H1 (cell line): Measurements from ENCODE around the gene SNURF. TPM values are rescaled to one million over a fixed set of nuclear protein-coding genes. Genes with fewer than 3 reads are reported as not detected.
A peak's percentile ranks its signal among the peaks of the same experiment; 100 is the strongest.

Source experiments
- CTCF ChIA-PET: fragments of 300-600 bp; sonication (Branson Sonifier 250); formaldehyde crosslinking; loops from one replicate; lab custom pipeline; 2021; ENCODE audit not compliant: partially characterized antibody; lab: Charles Lee
- POLR2A ChIA-PET: fragments of 300-600 bp; sonication (Branson Sonifier 250); formaldehyde crosslinking; loops from one replicate; lab custom pipeline; 2021; ENCODE audit warnings: inconsistent platforms; ENCODE audit not compliant: partially characterized antibody; lab: Charles Lee
- DNase-seq, 2 experiments: peaks; one replicate each; pipeline versions ENCODE4 v3.0.0 to v3.0.0-alpha.2; 2010 to 2022; ENCODE audit warnings: low spot score in 2 of 2, low read depth in 1 of 2, mixed read lengths in 1 of 2
- FAIRE-seq: peaks from 2 replicates; lab custom pipeline; 2011; peaks lifted over from hg19 to GRCh38; lab: Jason Lieb, UNC
- H2AFZ ChIP-seq: 2 replicates; pipeline ENCODE4 v1.8.1; 2012; ENCODE audit warnings: low read length, inconsistent platforms
- H2AK5ac ChIP-seq: 2 replicates; pipeline ENCODE4 v1.6.1; 2013; ENCODE audit warnings: low read depth, low read length
- H2BK120ac ChIP-seq: replicated peaks from 2 replicates; pipeline ENCODE3; 2013; ENCODE audit warnings: low read depth, low read length, inconsistent platforms
- H2BK12ac ChIP-seq: 2 replicates; pipeline ENCODE4 v1.6.1; 2013; ENCODE audit warnings: low read depth, low read length
- H2BK15ac ChIP-seq: 2 replicates; pipeline ENCODE4 v1.6.1; 2013; ENCODE audit warnings: low read length
- H2BK20ac ChIP-seq: 2 replicates; pipeline ENCODE4 v1.6.1; 2013; ENCODE audit warnings: low read length
- H2BK5ac ChIP-seq: 2 replicates; pipeline ENCODE4 v1.6.1; 2013; ENCODE audit warnings: low read depth, low read length
- H3K14ac ChIP-seq: 2 replicates; pipeline ENCODE4 v1.6.1; 2013; ENCODE audit warnings: inconsistent platforms; ENCODE audit not compliant: insufficient read length
- H3K18ac ChIP-seq: 2 replicates; pipeline ENCODE4 v1.6.1; 2013; ENCODE audit warnings: low read length; ENCODE audit errors: extremely low read depth
- H3K23ac ChIP-seq: 2 replicates; pipeline ENCODE4 v1.6.1; 2013; ENCODE audit warnings: inconsistent platforms; ENCODE audit not compliant: insufficient read length
- H3K23me2 ChIP-seq: 2 replicates; pipeline ENCODE4 v1.6.1; 2013; ENCODE audit warnings: low read depth, low read length
- H3K27ac ChIP-seq: 2 replicates; pipeline ENCODE4 v1.6.1; 2011; ENCODE audit warnings: low read depth, low read length, inconsistent platforms
- H3K27me3 ChIP-seq, 4 experiments: replicated peaks in 1 of 4; 1 replicate in 1 of 4; 2 replicates in 3 of 4; pipeline versions ENCODE4 v1.6.1 to v1.8.1; 2011 to 2013; ENCODE audit warnings: low read length in 3 of 4, mild to moderate bottlenecking in 3 of 4, inconsistent platforms in 2 of 4, mixed read lengths in 2 of 4, moderate library complexity in 1 of 4; ENCODE audit not compliant: control insufficient read depth in 3 of 4, insufficient read depth in 3 of 4; ENCODE audit errors: extremely low read depth in 1 of 4
- H3K36me3 ChIP-seq, 4 experiments: 2 replicates each; pipeline versions ENCODE4 v1.6.1 to v1.8.1; 2011 to 2013; ENCODE audit warnings: mild to moderate bottlenecking in 4 of 4, low read length in 3 of 4, moderate library complexity in 2 of 4, control low read depth in 1 of 4, inconsistent platforms in 1 of 4; ENCODE audit not compliant: insufficient read depth in 4 of 4, control insufficient read depth in 2 of 4
- H3K4ac ChIP-seq: replicated peaks from 2 replicates; pipeline ENCODE3; 2013; ENCODE audit warnings: low read length, low read depth, mixed read lengths, inconsistent platforms; ENCODE audit not compliant: insufficient read length
- H3K4me1 ChIP-seq, 4 experiments: replicated peaks in 1 of 4; 1 replicate in 1 of 4; 2 replicates in 3 of 4; pipeline versions ENCODE4 v1.6.1 to v1.8.1; 2011 to 2013; ENCODE audit warnings: low read length in 3 of 4, inconsistent platforms in 2 of 4, mixed read lengths in 1 of 4; ENCODE audit not compliant: insufficient read depth in 4 of 4, control insufficient read depth in 3 of 4
- H3K4me2 ChIP-seq, 2 experiments: 2 replicates each; pipeline versions ENCODE4 v1.6.1 to v1.8.1; 2011 to 2013; ENCODE audit warnings: low read depth in 2 of 2, low read length in 2 of 2, control low read depth in 1 of 2, inconsistent platforms in 1 of 2, mild to moderate bottlenecking in 1 of 2; ENCODE audit not compliant: insufficient read depth in 1 of 2
- H3K4me3 ChIP-seq, 4 experiments: fragments of 200-600, 300-600 bp in 1 of 4; sonication (generic), shearing (Covaris generic), sonication (Bioruptor Twin) in 1 of 4; 2 replicates each; pipeline versions ENCODE4 v1.5.1 to v1.8.1; 2011 to 2016; ENCODE audit warnings: low read length in 4 of 4, low read depth in 3 of 4, control low read depth in 2 of 4, inconsistent platforms in 2 of 4, mild to moderate bottlenecking in 2 of 4, mixed read lengths in 1 of 4, moderate library complexity in 1 of 4; ENCODE audit not compliant: insufficient read depth in 2 of 4; ENCODE audit errors: extremely low read depth in 1 of 4
- H3K56ac ChIP-seq: replicated peaks from 2 replicates; pipeline ENCODE3; 2013; ENCODE audit warnings: low read depth, mild to moderate bottlenecking, mixed read lengths, low read length, inconsistent platforms; ENCODE audit not compliant: insufficient read length
- H3K79me1 ChIP-seq: 2 replicates; pipeline ENCODE4 v1.6.1; 2013; ENCODE audit warnings: low read depth, low read length, control low read depth
- H3K79me2 ChIP-seq, 2 experiments: 2 replicates each; pipeline versions ENCODE4 v1.6.1 to v1.8.1; 2012 to 2013; ENCODE audit warnings: low read length in 2 of 2, mild to moderate bottlenecking in 2 of 2, inconsistent platforms in 1 of 2; ENCODE audit not compliant: insufficient read depth in 2 of 2, control insufficient read depth in 1 of 2
- H3K9ac ChIP-seq, 4 experiments: replicated peaks in 1 of 4; 1 replicate in 1 of 4; 2 replicates in 3 of 4; pipeline versions ENCODE4 v1.6.1 to v1.8.1; 2011 to 2013; ENCODE audit warnings: low read depth in 3 of 4, low read length in 3 of 4, control low read depth in 2 of 4, mild to moderate bottlenecking in 2 of 4, moderate library complexity in 2 of 4, inconsistent platforms in 1 of 4; ENCODE audit errors: extremely low read depth in 1 of 4
- H3K9me3 ChIP-seq, 2 experiments: 2 replicates each; pipeline versions ENCODE4 v1.6.1 to v1.8.1; 2012 to 2013; ENCODE audit warnings: mild to moderate bottlenecking in 2 of 2, moderate library complexity in 2 of 2, control low read depth in 1 of 2, inconsistent platforms in 1 of 2, low read depth in 1 of 2, low read length in 1 of 2, mixed read lengths in 1 of 2; ENCODE audit not compliant: insufficient read depth in 2 of 2
- H4K20me1 ChIP-seq, 2 experiments: replicated peaks in 1 of 2; 2 replicates each; pipeline versions ENCODE3 to v1.8.1; 2011 to 2013; ENCODE audit warnings: inconsistent platforms in 2 of 2, low read length in 2 of 2, mild to moderate bottlenecking in 1 of 2; ENCODE audit not compliant: insufficient read depth in 2 of 2, control insufficient read depth in 1 of 2
- H4K5ac ChIP-seq: 2 replicates; pipeline ENCODE4 v1.6.1; 2013; ENCODE audit warnings: low read length, low read depth, mixed read lengths, inconsistent platforms; ENCODE audit not compliant: insufficient read length
- H4K8ac ChIP-seq: 2 replicates; pipeline ENCODE4 v1.8.0; 2013; ENCODE audit warnings: mild to moderate bottlenecking, moderate library complexity, low read length, inconsistent platforms; ENCODE audit not compliant: insufficient read depth; ENCODE audit errors: extremely low read depth
- H4K91ac ChIP-seq: replicated peaks from 2 replicates; pipeline ENCODE3; 2013; ENCODE audit warnings: low read length, mixed read lengths, inconsistent platforms; ENCODE audit not compliant: insufficient read length
- CTCF ChIP-seq, 3 experiments: IDR thresholded peaks; 1 replicate in 2 of 3; 2 replicates in 1 of 3; pipeline versions ENCODE4 v1.5.1 to v1.6.1; 2011; ENCODE audit warnings: low read length in 3 of 3, mild to moderate bottlenecking in 3 of 3, inconsistent platforms in 2 of 3, low read depth in 1 of 3, moderate library complexity in 1 of 3; ENCODE audit not compliant: insufficient read depth in 1 of 3; ENCODE audit errors: control extremely low read depth in 1 of 3
- KDM5A ChIP-seq: fragments of 200-600 bp; IDR thresholded peaks from 2 replicates; pipeline ENCODE4 v1.7.1; 2012; ENCODE audit warnings: mild to moderate bottlenecking, low read length, inconsistent platforms, mixed read lengths
- POLR2A ChIP-seq, 2 experiments: IDR thresholded peaks; 1 replicate in 1 of 2; 2 replicates in 1 of 2; pipeline ENCODE4 v1.6.1; 2011; ENCODE audit warnings: low read depth in 2 of 2, low read length in 2 of 2, mild to moderate bottlenecking in 2 of 2; ENCODE audit errors: control extremely low read depth in 1 of 2
- POU5F1 ChIP-seq: IDR thresholded peaks from 2 replicates; pipeline ENCODE4 v1.6.1; 2011; ENCODE audit warnings: low read depth, mild to moderate bottlenecking, low read length, moderate library complexity
- SIX5 ChIP-seq: IDR thresholded peaks from 2 replicates; pipeline ENCODE4 v1.6.1; 2011; ENCODE audit warnings: mild to moderate bottlenecking, low read depth, low read length
- TAF1 ChIP-seq: IDR thresholded peaks from 2 replicates; pipeline ENCODE4 v1.6.1; 2011; ENCODE audit warnings: mild to moderate bottlenecking, low read depth, low read length
- WGBS, 2 experiments: shearing (Covaris generic) in 1 of 2; methylation state at CpG; one replicate each; pipeline versions ENCODE4 v1.1.6 to v1.1.7; 2013 to 2015; ENCODE audit warnings: low lambda C conversion rate in 2 of 2, mixed read lengths in 2 of 2, inconsistent platforms in 1 of 2, low coverage in 1 of 2, missing lambda C conversion rate in 1 of 2; ENCODE audit not compliant: insufficient replicate concordance in 2 of 2, insufficient coverage in 1 of 2, insufficient read length in 1 of 2; ENCODE audit errors: extremely low coverage in 1 of 2, missing lambda C conversion rate in 1 of 2; 5-methylcytosine and 5-hydroxymethylcytosine counted together
- polyA plus RNA-seq, 7 experiments: library from polyadenylated mRNA; depleted of rRNA in 3 of 7; stranded (reverse) in 5 of 7; unstranded in 2 of 7; fragments of >200 nt in 5 of 7; fragments of 200-250 nt in 2 of 7; gene quantifications; 1 replicate in 5 of 7; 2 replicates in 1 of 7; 4 replicates in 1 of 7; pipeline versions ENCODE4 v1.2.1 to v1.2.3, GENCODE V29; 2011 to 2013; ENCODE audit warnings: missing spikeins in 2 of 7, mixed read lengths in 2 of 7
- total RNA-seq: library from RNA; stranded (reverse); fragmentation: NEBNext Ultra II Directional; extraction: Animal tissue kit (Norgen Biotek cat#: 25700); gene quantifications from 2 replicates; pipeline ENCODE4 v1.2.1, GENCODE V29; 2021
- TF ChIP-seq, protein P1 (sequence below): IDR thresholded peaks from 2 replicates; pipeline ENCODE4 v1.6.1; 2012; ENCODE audit warnings: low read length, inconsistent platforms

Gene SNURF
- total and polyA plus RNA-seq, 2 of the 8 experiments (the other 6 are each of a cell fraction or from before 2014, with no cell fraction given) = 9.9 to 76.5 TPM

- H3K27ac ChIP-seq = no peak overlapping the region
- H2BK20ac ChIP-seq = no peak overlapping the region
- 73% methylated on average over 2 of the region's 3 CpGs; no CpG with 5 or more reads in 1 of the 2 experiments for WGBS, 2 experiments
- H2BK12ac ChIP-seq = no peak overlapping the region
- H3K23ac ChIP-seq = no peak overlapping the region
- no peaks in the 10 kb centered on the region; a peak in 1 of 7 replicates for H3K4me1 ChIP-seq
- ChIA-PET CTCF (interaction anchor here (0.7 to 0.9 kb wide), 3 partner anchors 12 to 380 kb away, joined by 3 read pairs; no protein-coding TSS in a partner anchor), POLR2A (interaction anchor here (0.6 to 4.1 kb wide), 5 partner anchors 9 to 79 kb away, joined by 3 to 29 read pairs (median 3); partner anchors contain the start of genes SNRPN and SNURF)
- no peaks in the 10 kb centered on the region for H3K79me1 ChIP-seq
- no peak overlapping the region for H3K56ac ChIP-seq
- no peak overlapping the region for H3K9ac ChIP-seq
- peaks cover 5 to 12% of the 10 kb centered on the region in 2 experiments for H4K20me1 ChIP-seq
- peaks cover 0 to 97% of the 10 kb centered on the region in 2 experiments; a peak in 3 of 4 replicates for H3K79me2 ChIP-seq
- no peak overlapping the region for H3K4ac ChIP-seq
- DNase-seq = no peak
- H4K91ac ChIP-seq = no peak overlapping the region
- H3K9me3 ChIP-seq = peaks cover 2 to 5% of the 10 kb centered on the region in 2 experiments; a peak in 2 of 4 replicates
- no peaks in the 10 kb centered on the region for H3K23me2 ChIP-seq
- peaks cover 12 to 98% (median 61%) of the 10 kb centered on the region in 4 experiments for H3K36me3 ChIP-seq
- no peaks in the 10 kb centered on the region for H3K27me3 ChIP-seq
- H4K5ac ChIP-seq = no peak overlapping the region
- no peak overlapping the region for H3K18ac ChIP-seq
- H3K4me2 ChIP-seq = no peak overlapping the region
- no peak overlapping the region for H3K4me3 ChIP-seq
- H2BK120ac ChIP-seq = no peak overlapping the region
- no peak overlapping the region for H2BK5ac ChIP-seq
- FAIRE-seq = no peak
- no peak overlapping the region for H2AK5ac ChIP-seq
- H4K8ac ChIP-seq = no peak overlapping the region
- H2BK15ac ChIP-seq = no peak overlapping the region
- TF ChIP-seq POLR2A (IDR thresholded peaks at IDR 0.05; ENCODE audit: control extremely low read depth in 1 of 2, low read depth in 2 of 2, low read length in 2 of 2) = peak in 1 of 2 experiments; percentile 17; a peak in 2 of 3 replicates
- TF ChIP-seq, protein P1, sequence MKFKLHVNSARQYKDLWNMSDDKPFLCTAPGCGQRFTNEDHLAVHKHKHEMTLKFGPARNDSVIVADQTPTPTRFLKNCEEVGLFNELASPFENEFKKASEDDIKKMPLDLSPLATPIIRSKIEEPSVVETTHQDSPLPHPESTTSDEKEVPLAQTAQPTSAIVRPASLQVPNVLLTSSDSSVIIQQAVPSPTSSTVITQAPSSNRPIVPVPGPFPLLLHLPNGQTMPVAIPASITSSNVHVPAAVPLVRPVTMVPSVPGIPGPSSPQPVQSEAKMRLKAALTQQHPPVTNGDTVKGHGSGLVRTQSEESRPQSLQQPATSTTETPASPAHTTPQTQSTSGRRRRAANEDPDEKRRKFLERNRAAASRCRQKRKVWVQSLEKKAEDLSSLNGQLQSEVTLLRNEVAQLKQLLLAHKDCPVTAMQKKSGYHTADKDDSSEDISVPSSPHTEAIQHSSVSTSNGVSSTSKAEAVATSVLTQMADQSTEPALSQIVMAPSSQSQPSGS = 0 out of 2 replicates have a peak, but pooled peaks have one; percentile 11
- no peak for TF ChIP-seq SIX5
- TF ChIP-seq KDM5A = no peak
- TF ChIP-seq CTCF (IDR thresholded peaks at IDR 0.05; ENCODE audit: control extremely low read depth in 1 of 3, insufficient read depth in 1 of 3, low read depth in 1 of 3, low read length in 3 of 3) = peak in 1 of 3 experiments; percentile 15; a peak in 1 of 4 replicates
- no peak for TF ChIP-seq POU5F1
- no peak for TF ChIP-seq TAF1
- no peak overlapping the region for H2AFZ ChIP-seq
- H3K14ac ChIP-seq = no peak overlapping the region
Observed at GRCh38 chr15:24976932-24977331, 22.1 kb downstream of the SNURF start.
